ENCODE results near the gene UBTD2. TPM values are rescaled to one million over a fixed set of nuclear protein-coding genes. Genes with fewer than 3 reads are reported as not detected.

Gene UBTD2
- total and polyA plus RNA-seq, 10 of the 15 experiments (the other 5 are each of a cell fraction or from before 2014, with no cell fraction given), result 7.7 to 30.5 (median 19.4) TPM

GRCh38 chr5:172302047-172302710 lies 18.6 kb upstream of the UBTD2 start:
- no peak for FAIRE-seq
- ChIA-PET POLR2A (interaction anchor here (0.6 kb wide), 1 partner anchor 78 kb away, joined by 3 read pairs; no protein-coding TSS in a partner anchor), RAD21 (ENCODE audit: unreplicated experiment) (no interaction called here), SMC1A (ENCODE audit: uncharacterized antibody, unreplicated experiment) (interaction anchor here (0.9 to 1.6 kb wide), 3 partner anchors 9 to 19 kb away, joined by 3 to 5 read pairs (median 5); no protein-coding TSS in a partner anchor), CTCF (interaction anchor here (1.3 to 3.4 kb wide), 3 partner anchors 9 to 20 kb away, joined by 3 to 14 read pairs (median 3); no protein-coding TSS in a partner anchor)
- Histone ChIP-seq H3K4me3 (no peak overlapping the region), H3K27ac (ENCODE audit: control insufficient read depth, insufficient read depth) (no peak overlapping the region), H3K79me2 (ENCODE audit: control insufficient read depth, insufficient read depth, low read length) (no peaks in the 10 kb centered on the region), H3K36me3 (ENCODE audit: control insufficient read depth in 2 of 2, insufficient read depth in 2 of 2, low read length in 1 of 2) (no peaks in the 10 kb centered on the region), H3K9me3 (replicated peaks; ENCODE audit: control insufficient read depth, insufficient read depth, low read length) (peaks cover 2% of the 10 kb centered on the region; the same call in 1 of the 3 replicates), H3K27me3 (replicated peaks in 1 of 2; ENCODE audit: control insufficient read depth in 2 of 2, insufficient read depth in 2 of 2, low read length in 1 of 2) (no peaks in the 10 kb centered on the region), H3K4me1 (ENCODE audit: control insufficient read depth, insufficient read depth, low read length) (no peaks in the 10 kb centered on the region; the same call in 1 of the 2 replicates), H4K20me1 (ENCODE audit: control insufficient read depth, insufficient read depth) (no peaks in the 10 kb centered on the region), H3K9ac (ENCODE audit: control insufficient read depth, insufficient read depth, low read length) (no peak overlapping the region), H2AFZ (ENCODE audit: control insufficient read depth, low read depth, low read length) (no peak overlapping the region), H3K4me2 (ENCODE audit: control insufficient read depth, insufficient read depth) (no peak overlapping the region)
- WGBS (ENCODE audit: insufficient coverage, insufficient replicate concordance, low lambda C conversion rate, missing lambda C conversion rate), result 78% methylated on average over 9 of the region's 9 CpGs
- in situ Hi-C loops (cut with MboI), result no loop called here
- intact Hi-C loops (cut with micrococcal nuclease; ENCODE audit: unreplicated experiment), result no loop called here
- no peak for ATAC-seq
- no peak for DNase-seq (ENCODE audit: low read depth, low spot score)
- no peak for TF ChIP-seq EZH2 (IDR thresholded peaks at IDR 0.05; ENCODE audit: borderline replicate concordance, control insufficient read depth, low read depth, low read length)
- TF ChIP-seq SMAD1 (IDR thresholded peaks at IDR 0.05; ENCODE audit: low read depth, partially characterized antibody), result no peak
- TF ChIP-seq SIX5 (IDR thresholded peaks at IDR 0.05; ENCODE audit: low read depth, low read length, severe bottlenecking), result no peak
- no peak for TF ChIP-seq ZNF622 (IDR thresholded peaks at IDR 0.05)
- no peak for TF ChIP-seq TCF12 (IDR thresholded peaks at IDR 0.05; ENCODE audit: low read depth, low read length)
- no peak for TF ChIP-seq MTA3 (IDR thresholded peaks at IDR 0.05; ENCODE audit: borderline replicate concordance, low read length)
- TF ChIP-seq BCLAF1 (IDR thresholded peaks at IDR 0.05), result no peak
- TF ChIP-seq STAT1 (conservative IDR thresholded peaks at IDR 0.05), result no peak
- no peak for TF ChIP-seq E4F1 (IDR thresholded peaks at IDR 0.05; ENCODE audit: borderline replicate concordance, partially characterized antibody)
- no TSS peak for BruUV-seq (replicated peaks)
